ENCODE data around the gene CD27. TPM values are rescaled to one million over a fixed set of nuclear protein-coding genes. Genes with fewer than 3 reads are reported as not detected.
A peak's percentile ranks its signal among the peaks of the same experiment; 100 is the strongest.

The CD27 gene
- total and polyA plus RNA-seq, 9 of the 15 experiments (the other 6 are each of a cell fraction or from before 2014, with no cell fraction given), result 0.24 TPM; not detected in 8

DNA sequence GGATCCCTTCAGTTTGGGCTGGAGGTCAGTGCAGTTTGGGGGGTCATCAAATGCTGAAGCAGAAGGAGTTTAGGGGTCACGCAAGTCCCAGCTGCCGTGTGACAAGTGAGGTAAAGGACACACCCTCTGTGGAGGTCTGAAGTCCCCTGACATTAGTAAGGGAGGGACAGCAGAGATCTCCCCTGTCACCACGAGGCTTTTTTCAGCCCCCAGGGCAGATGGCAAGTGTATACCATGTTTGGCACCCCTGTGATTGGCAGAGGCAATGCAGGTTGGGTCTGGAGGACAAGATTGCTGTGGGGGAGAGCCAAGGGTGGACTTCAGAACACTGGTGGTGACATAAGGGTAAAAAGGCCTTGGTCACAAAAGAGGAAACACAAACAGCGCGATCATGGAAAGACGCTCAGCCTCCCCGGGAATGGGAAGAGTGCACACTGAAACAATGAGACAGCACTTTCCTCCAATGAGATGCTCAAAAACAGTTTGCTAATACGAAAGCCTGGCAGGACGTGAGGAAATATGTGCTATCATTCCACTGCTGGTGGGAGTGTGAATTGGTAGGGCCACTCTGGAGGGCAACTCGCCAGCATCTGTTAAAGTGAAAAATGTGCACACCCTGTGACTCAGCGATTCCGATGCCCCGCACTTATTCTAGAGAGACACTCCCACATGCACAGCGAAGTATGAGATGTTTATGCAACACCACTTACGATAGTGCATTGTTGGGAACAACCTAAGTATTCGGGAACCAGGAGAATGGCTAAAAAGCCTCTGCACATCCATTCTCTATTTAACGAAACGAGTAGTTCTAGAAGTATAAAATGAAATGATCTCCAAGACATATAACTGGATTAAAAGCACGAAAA is 14.4 kb upstream of the CD27 start (continued):
- TF ChIP-seq, protein P1, sequence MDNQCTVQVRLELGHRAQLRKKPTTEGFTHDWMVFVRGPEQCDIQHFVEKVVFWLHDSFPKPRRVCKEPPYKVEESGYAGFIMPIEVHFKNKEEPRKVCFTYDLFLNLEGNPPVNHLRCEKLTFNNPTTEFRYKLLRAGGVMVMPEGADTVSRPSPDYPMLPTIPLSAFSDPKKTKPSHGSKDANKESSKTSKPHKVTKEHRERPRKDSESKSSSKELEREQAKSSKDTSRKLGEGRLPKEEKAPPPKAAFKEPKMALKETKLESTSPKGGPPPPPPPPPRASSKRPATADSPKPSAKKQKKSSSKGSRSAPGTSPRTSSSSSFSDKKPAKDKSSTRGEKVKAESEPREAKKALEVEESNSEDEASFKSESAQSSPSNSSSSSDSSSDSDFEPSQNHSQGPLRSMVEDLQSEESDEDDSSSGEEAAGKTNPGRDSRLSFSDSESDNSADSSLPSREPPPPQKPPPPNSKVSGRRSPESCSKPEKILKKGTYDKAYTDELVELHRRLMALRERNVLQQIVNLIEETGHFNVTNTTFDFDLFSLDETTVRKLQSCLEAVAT (IDR thresholded peaks at IDR 0.05), result no peak
- TF ChIP-seq NFE2L1 (tag; IDR thresholded peaks at IDR 0.05; ENCODE audit: borderline replicate concordance, low read depth) (peak; percentile 87), LCOR (CRISPR knock-in tag; IDR thresholded peaks at IDR 0.05) (no peak), OTX1 (CRISPR knock-in tag; IDR thresholded peaks at IDR 0.05) (no peak), POLR2B (IDR thresholded peaks at IDR 0.05; ENCODE audit: low read depth, partially characterized antibody) (no peak), TGIF2 (CRISPR knock-in tag; IDR thresholded peaks at IDR 0.05) (no peak), CSDE1 (IDR thresholded peaks at IDR 0.05) (no peak), RFX5 (IDR thresholded peaks at IDR 0.05; ENCODE audit: low read depth, low read length) (0 out of 2 replicates have a peak, but pooled peaks have one; percentile 32), SAFB (IDR thresholded peaks at IDR 0.05; ENCODE audit: borderline replicate concordance, low read depth, low read length) (no peak), ZKSCAN1 (IDR thresholded peaks at IDR 0.05; ENCODE audit: low read depth, low read length) (no peak), RBM25 (IDR thresholded peaks at IDR 0.05; ENCODE audit: low read depth, low read length, severe bottlenecking) (no peak), RBM17 (IDR thresholded peaks at IDR 0.05; ENCODE audit: borderline replicate concordance, low read depth, low read length) (no peak), ZNF24 (IDR thresholded peaks at IDR 0.05) (no peak), RBBP5 (IDR thresholded peaks at IDR 0.05; ENCODE audit: borderline replicate concordance, insufficient read depth, low read length, poor library complexity, severe bottlenecking) (peak; percentile 54), SMARCA5 (IDR thresholded peaks at IDR 0.05) (no peak), NR2C2 (CRISPR knock-in tag; IDR thresholded peaks at IDR 0.05) (no peak), NR2C2 (tag; IDR thresholded peaks at IDR 0.05) (peak; percentile 26; the same call in 1 of the 2 replicates), ZNF75A (CRISPR knock-in tag; IDR thresholded peaks at IDR 0.05) (no peak), PPARD (CRISPR knock-in tag; IDR thresholded peaks at IDR 0.05) (no peak), BRF1 (IDR thresholded peaks at IDR 0.05; ENCODE audit: borderline replicate concordance, extremely low read depth, insufficient read length) (no peak), SAFB2 (IDR thresholded peaks at IDR 0.05; ENCODE audit: borderline replicate concordance, low read depth, low read length, severe bottlenecking) (no peak), SNIP1 (IDR thresholded peaks at IDR 0.05; ENCODE audit: low read depth) (no peak), BRCA1 (IDR thresholded peaks at IDR 0.05) (no peak), BRCA1 (CRISPR knock-in tag; IDR thresholded peaks at IDR 0.05) (no peak)
- TF ChIP-seq, protein P2, sequence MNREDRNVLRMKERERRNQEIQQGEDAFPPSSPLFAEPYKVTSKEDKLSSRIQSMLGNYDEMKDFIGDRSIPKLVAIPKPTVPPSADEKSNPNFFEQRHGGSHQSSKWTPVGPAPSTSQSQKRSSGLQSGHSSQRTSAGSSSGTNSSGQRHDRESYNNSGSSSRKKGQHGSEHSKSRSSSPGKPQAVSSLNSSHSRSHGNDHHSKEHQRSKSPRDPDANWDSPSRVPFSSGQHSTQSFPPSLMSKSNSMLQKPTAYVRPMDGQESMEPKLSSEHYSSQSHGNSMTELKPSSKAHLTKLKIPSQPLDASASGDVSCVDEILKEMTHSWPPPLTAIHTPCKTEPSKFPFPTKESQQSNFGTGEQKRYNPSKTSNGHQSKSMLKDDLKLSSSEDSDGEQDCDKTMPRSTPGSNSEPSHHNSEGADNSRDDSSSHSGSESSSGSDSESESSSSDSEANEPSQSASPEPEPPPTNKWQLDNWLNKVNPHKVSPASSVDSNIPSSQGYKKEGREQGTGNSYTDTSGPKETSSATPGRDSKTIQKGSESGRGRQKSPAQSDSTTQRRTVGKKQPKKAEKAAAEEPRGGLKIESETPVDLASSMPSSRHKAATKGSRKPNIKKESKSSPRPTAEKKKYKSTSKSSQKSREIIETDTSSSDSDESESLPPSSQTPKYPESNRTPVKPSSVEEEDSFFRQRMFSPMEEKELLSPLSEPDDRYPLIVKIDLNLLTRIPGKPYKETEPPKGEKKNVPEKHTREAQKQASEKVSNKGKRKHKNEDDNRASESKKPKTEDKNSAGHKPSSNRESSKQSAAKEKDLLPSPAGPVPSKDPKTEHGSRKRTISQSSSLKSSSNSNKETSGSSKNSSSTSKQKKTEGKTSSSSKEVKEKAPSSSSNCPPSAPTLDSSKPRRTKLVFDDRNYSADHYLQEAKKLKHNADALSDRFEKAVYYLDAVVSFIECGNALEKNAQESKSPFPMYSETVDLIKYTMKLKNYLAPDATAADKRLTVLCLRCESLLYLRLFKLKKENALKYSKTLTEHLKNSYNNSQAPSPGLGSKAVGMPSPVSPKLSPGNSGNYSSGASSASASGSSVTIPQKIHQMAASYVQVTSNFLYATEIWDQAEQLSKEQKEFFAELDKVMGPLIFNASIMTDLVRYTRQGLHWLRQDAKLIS (CRISPR knock-in tag; IDR thresholded peaks at IDR 0.05), result no peak

Data from K562 (cell line).